ENCODE data around the gene MIPOL1. TPM values are rescaled to one million over a fixed set of nuclear protein-coding genes. Genes with fewer than 3 reads are reported as not detected.

Gene MIPOL1
- total and polyA plus RNA-seq, 9 of the 15 experiments (the other 6 are each of a cell fraction or from before 2014, with no cell fraction given), result 6.7 to 21.9 (median 12.4) TPM

DNA sequence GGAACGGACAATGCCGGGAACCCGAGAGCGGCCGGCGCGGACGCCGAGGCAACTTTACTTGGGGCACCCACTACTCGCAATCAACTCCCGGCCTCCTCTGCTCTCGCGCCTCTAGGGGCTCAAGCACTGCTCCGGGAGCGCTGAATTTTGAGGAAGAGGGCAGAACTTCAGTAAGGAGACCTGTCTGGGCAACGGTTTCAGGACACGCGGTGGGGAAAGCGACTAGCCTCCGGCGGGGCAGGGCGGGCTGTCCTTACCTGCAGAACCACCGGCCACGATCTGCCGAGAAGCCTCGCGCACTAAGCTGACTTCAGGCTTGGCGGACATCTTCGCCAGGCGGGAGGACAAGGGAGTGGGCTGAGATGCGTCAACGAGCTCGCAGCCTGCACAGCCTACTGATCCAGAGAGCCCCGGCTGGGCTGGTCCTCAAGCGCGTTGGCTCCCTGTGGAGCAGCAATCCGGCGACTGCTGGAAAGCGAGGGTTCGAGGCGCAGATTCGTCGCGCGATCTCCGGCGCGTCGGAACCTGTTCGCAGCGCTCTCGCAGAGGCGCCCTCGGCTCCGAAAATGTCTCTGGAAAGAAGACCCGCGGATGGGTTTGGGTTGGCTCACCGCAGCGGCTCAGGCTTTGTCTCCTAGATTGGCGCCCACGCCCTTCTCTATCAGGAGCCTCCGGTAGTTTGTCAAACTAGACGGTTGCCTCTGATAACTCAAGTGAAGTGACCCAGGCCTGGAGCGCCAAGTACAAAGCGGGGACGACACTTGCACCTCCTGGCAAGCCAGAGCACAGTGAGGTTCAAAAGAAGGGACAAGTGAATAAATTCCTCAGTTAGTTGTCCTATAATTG, 25.5 kb upstream of the MIPOL1 start, which contains the start of gene SLC25A21 (continued):
- TF ChIP-seq YY1 (IDR thresholded peaks at IDR 0.05; ENCODE audit: borderline replicate concordance in 1 of 3, control insufficient read depth in 1 of 3, extremely low read depth in 1 of 3, insufficient read depth in 3 of 3, insufficient read length in 1 of 3, insufficient replicate concordance in 2 of 3, low read depth in 1 of 3, low read length in 2 of 3) (peak in 1 of 3 experiments; percentile 41), POLR2AphosphoS5 (IDR thresholded peaks at IDR 0.05; ENCODE audit: control insufficient read depth, insufficient read depth, low read depth, low read length) (peak; percentile 68), ZNF347 (CRISPR knock-in tag; IDR thresholded peaks at IDR 0.05; ENCODE audit: low read depth) (no peak), GATA2 (CRISPR knock-in tag; IDR thresholded peaks at IDR 0.05) (no peak), NR3C1 (CRISPR knock-in tag; IDR thresholded peaks at IDR 0.05) (no peak), PHB2 (IDR thresholded peaks at IDR 0.05; ENCODE audit: low read depth) (no peak), RCOR1 (IDR thresholded peaks at IDR 0.05; ENCODE audit: borderline replicate concordance in 1 of 2, low read depth in 2 of 2, low read length in 2 of 2) (no peak; a peak in 1 of 4 replicates), ATF7 (IDR thresholded peaks at IDR 0.05) (peak; percentile 25; the same call in 1 of the 2 replicates), ZBTB1 (CRISPR knock-in tag; IDR thresholded peaks at IDR 0.05; ENCODE audit: borderline replicate concordance, low read depth) (no peak), POLR2A (conservative IDR thresholded peaks at IDR 0.05) (peak; percentile 85), TBP (optimal IDR thresholded peaks at IDR 0.05; ENCODE audit: low read depth, low read length) (peak; percentile 52), NONO (IDR thresholded peaks at IDR 0.05; ENCODE audit: low read depth in 2 of 2, low read length in 1 of 2) (peak in 1 of 2 experiments; percentile 12; a peak in 1 of 4 replicates)
- TF ChIP-seq, protein P1, sequence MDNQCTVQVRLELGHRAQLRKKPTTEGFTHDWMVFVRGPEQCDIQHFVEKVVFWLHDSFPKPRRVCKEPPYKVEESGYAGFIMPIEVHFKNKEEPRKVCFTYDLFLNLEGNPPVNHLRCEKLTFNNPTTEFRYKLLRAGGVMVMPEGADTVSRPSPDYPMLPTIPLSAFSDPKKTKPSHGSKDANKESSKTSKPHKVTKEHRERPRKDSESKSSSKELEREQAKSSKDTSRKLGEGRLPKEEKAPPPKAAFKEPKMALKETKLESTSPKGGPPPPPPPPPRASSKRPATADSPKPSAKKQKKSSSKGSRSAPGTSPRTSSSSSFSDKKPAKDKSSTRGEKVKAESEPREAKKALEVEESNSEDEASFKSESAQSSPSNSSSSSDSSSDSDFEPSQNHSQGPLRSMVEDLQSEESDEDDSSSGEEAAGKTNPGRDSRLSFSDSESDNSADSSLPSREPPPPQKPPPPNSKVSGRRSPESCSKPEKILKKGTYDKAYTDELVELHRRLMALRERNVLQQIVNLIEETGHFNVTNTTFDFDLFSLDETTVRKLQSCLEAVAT (IDR thresholded peaks at IDR 0.05), result peak; percentile 48 to 66; a peak in 2 of 4 replicates
- TF ChIP-seq, protein P2, sequence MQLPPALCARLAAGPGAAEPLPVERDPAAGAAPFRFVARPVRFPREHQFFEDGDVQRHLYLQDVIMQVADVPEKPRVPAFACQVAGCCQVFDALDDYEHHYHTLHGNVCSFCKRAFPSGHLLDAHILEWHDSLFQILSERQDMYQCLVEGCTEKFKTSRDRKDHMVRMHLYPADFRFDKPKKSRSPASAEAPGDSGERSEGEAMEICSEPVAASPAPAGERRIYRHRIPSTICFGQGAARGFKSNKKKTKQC (CRISPR knock-in tag; IDR thresholded peaks at IDR 0.05), result 0 out of 2 replicates have a peak, but pooled peaks have one; percentile 47
- TF ChIP-seq, protein P3, sequence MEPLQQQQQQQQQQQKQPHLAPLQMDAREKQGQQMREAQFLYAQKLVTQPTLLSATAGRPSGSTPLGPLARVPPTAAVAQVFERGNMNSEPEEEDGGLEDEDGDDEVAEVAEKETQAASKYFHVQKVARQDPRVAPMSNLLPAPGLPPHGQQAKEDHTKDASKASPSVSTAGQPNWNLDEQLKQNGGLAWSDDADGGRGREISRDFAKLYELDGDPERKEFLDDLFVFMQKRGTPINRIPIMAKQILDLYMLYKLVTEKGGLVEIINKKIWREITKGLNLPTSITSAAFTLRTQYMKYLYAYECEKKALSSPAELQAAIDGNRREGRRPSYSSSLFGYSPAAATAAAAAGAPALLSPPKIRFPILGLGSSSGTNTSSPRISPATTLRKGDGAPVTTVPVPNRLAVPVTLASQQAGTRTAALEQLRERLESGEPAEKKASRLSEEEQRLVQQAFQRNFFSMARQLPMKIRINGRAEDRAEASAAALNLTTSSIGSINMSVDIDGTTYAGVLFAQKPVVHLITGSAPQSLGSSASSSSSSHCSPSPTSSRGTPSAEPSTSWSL (CRISPR knock-in tag; IDR thresholded peaks at IDR 0.05; ENCODE audit: borderline replicate concordance), result no peak
- TF ChIP-seq, protein P4, sequence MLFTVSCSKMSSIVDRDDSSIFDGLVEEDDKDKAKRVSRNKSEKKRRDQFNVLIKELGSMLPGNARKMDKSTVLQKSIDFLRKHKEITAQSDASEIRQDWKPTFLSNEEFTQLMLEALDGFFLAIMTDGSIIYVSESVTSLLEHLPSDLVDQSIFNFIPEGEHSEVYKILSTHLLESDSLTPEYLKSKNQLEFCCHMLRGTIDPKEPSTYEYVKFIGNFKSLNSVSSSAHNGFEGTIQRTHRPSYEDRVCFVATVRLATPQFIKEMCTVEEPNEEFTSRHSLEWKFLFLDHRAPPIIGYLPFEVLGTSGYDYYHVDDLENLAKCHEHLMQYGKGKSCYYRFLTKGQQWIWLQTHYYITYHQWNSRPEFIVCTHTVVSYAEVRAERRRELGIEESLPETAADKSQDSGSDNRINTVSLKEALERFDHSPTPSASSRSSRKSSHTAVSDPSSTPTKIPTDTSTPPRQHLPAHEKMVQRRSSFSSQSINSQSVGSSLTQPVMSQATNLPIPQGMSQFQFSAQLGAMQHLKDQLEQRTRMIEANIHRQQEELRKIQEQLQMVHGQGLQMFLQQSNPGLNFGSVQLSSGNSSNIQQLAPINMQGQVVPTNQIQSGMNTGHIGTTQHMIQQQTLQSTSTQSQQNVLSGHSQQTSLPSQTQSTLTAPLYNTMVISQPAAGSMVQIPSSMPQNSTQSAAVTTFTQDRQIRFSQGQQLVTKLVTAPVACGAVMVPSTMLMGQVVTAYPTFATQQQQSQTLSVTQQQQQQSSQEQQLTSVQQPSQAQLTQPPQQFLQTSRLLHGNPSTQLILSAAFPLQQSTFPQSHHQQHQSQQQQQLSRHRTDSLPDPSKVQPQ (CRISPR knock-in tag; IDR thresholded peaks at IDR 0.05; ENCODE audit: borderline replicate concordance), result no peak
- TF ChIP-seq, protein P5, sequence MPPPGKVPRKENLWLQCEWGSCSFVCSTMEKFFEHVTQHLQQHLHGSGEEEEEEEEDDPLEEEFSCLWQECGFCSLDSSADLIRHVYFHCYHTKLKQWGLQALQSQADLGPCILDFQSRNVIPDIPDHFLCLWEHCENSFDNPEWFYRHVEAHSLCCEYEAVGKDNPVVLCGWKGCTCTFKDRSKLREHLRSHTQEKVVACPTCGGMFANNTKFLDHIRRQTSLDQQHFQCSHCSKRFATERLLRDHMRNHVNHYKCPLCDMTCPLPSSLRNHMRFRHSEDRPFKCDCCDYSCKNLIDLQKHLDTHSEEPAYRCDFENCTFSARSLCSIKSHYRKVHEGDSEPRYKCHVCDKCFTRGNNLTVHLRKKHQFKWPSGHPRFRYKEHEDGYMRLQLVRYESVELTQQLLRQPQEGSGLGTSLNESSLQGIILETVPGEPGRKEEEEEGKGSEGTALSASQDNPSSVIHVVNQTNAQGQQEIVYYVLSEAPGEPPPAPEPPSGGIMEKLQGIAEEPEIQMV (tag; conservative IDR thresholded peaks at IDR 0.05; ENCODE audit: low read depth), result peak; percentile 57; the same call in 1 of the 2 replicates

Measured in K562 (cell line).